ENCODE results near the gene STAT6.
A peak's percentile ranks its signal among the peaks of the same experiment; 100 is the strongest.

The STAT6 gene

DNA sequence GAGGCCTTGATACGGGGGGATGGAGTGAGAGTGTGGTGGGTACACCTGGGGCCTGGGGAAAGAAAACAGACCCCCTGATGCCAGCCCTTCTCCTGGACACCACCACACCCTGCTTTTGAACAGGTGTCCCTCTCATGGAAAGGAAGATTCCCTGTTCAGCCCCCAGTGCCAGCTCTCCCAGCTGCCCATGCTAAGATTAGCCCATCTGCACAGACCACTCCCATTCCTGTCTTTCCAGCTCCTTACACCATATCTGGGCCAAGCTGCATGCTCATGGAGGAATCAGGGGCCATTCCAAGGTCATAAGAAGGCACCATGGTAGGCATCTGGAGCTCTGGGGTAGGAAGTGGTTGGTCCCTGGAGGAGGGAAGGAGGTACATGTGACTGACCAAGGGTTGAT lies 12.6 kb downstream of the STAT6 start:
- no peak for DNase-seq

DNA sequence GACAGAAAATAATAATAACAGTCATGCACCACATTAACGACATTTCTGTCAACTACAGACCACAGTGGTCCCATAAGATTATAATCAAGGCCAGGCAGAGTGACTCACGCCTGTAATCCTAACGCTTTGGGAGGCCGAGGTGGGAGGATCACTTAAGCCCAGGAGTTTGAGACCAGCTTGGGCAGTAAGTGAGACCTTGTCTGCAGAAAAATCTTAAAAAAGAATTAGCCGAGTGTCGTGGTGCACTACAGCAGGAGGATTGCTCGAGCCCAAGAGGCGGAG lies 13.7 kb downstream of the STAT6 start:
- DNase-seq, result no peak

DNA sequence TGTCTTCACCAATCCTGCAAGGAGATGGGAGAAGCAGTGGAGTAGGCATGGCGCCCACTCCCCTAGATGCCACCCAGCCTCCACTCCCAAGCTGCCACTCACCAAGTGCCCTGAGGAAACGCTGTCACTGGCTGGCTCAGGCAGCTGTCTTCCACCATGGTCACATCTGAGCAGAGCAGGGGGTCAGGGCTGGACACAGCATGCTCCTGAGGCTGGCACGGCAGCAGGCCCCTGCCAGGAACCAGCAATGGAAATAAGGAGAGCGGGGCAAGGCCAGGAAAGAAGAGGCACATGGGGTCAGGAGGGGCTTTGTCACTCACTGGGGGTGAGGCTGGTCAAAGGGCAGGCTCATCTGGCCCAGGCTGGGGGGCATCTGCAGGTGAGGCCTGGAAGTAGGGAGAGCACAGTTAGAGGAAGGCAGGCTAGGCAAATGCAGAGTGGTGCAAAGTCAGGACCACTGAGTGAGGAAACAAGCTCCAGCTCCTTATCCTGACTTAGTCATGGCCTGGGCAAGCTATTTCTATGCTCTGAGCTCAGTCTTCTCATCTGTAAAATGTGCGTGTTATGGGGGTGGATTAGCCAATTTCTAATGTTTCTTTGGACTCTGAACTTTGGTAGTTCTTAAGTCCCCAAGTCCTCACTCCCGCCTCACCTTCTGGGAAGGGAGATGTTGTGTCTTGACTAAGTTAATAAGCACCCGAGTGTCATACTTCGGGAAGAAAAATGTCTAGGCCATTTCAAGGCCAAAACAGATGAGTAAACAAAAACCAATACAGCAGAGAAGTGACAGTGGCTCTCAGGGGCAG lies 14.2 kb downstream of the STAT6 start:
- no peak for DNase-seq

DNA sequence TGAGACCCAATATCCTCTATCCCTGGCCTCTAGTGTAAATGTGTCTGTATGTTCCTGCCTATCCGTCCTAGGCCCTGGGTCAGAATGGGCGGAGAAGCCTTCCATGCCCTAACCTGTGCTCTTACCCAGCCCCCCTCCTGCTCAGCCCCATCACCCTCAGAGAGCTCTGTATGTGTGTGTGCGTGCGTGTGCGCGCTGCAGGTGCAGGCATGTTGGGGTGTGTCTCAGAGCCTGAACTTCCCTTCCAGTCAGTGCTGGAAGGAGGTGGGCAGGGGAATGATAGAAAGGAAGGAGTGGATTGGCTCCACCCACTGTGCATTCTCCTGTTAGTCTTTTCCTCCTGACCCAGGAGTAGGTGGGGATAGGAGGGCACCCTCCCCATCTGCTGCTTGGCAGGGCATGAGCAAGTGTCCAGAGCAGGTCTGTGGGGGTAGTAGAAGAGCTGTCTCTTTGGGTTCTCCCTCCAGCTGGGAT lies 15.0 kb downstream of the STAT6 start:
- DNase-seq, result peak; percentile 90

DNA sequence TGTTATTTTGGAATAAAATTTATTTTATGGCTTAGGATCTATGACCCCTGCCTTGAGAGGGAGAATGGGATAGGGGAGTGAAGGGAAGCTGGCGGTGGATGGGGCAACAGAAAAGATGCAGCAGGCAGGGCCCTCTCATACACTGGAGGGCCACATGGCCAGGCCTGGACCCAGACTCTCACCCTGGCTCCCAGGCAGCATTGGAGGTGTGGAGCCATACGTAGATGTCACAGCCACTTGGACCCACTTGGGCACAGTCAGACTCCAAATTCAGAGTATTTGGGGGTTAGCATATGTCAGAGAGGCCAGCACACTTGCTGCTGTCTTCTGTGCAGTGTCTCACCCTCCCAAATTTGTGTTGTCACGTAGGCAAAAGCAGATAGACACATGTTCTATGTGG lies 15.7 kb downstream of the STAT6 start:
- DNase-seq, result no peak

DNA sequence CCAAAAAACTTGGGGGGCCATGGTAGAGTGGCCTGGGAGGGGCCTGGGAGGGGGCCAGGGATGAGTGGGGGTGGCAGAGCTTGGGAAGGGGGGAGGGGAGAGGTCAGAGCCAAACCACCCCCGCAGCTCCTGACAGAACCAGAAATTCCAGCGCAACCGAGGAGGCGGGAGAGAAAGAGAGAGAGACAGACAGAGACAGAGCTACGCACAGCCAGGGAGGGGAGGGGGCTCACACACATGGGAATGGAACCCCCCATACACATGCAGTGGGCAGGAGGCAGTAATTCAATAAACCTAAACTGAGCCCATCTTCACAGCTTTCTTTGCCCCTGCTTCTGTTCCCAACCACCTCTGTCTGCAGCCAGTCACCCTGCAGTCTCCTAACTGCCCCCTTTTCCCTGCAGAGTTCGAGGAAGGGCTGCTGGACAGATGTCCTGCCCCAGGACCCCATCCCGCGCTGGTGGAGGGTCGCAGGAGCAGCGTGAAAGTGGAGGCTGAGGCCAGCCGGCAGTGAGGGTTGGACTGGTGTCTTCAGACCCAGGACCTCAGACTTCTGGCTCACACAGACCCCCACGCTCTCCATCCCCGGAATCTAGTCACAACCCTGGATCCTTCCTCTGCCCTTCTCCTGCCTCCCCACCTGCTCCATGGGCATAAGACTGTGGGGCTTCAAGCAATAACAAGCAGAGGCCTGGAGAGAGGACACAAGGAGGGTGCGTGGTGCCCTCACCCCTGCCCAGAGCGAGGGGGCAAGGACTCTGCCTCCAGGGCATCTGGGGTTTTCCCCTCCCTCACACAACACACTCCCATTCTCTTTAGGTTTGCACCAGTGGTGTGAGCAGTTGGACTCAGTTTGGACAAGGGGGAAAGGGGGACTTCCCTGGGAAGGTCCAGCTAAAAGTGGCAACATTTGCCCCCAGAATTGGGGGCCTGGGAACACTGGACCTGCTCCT lies 16.7 kb downstream of the STAT6 start:
- no peak for DNase-seq

DNA sequence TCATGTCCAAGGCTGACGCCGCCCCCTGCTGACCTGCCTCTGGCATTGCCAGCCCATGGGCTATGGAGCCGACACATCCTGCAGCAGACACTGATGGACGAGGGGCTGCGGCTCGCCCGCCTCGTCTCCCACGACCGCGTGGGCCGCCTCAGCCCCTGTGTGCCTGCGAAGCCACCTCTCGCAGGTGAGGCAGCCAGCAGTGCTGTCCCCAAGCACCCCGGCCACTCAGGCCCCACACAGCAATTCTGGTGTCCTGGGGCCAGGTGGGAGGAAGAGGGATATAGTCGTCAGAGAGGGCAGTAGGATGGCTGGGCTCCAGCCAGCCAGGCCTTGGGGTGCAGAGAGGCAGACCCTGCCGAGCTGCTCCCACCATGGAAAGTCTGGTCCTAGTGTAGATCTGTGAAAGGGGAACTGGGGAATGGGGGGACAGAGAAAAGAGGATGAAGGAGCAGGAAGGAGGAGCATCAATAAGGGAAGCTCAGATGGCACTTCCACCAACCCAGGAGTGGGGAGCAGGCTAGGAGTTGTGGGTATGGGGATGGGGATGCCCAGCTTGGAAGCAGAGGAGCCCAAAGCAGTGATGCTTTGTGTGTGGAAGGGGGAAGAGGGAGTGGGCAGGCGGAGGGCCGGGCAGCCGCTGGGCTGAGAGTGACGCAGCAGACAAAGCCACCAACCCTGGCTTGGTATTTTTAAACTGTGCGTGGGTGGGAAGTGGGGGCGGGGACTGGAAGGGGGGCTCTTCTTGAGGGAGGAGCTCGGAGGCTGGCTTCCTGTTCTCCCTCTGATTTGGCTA lies 17.6 kb downstream of the STAT6 start:
- no peak for DNase-seq

DNA sequence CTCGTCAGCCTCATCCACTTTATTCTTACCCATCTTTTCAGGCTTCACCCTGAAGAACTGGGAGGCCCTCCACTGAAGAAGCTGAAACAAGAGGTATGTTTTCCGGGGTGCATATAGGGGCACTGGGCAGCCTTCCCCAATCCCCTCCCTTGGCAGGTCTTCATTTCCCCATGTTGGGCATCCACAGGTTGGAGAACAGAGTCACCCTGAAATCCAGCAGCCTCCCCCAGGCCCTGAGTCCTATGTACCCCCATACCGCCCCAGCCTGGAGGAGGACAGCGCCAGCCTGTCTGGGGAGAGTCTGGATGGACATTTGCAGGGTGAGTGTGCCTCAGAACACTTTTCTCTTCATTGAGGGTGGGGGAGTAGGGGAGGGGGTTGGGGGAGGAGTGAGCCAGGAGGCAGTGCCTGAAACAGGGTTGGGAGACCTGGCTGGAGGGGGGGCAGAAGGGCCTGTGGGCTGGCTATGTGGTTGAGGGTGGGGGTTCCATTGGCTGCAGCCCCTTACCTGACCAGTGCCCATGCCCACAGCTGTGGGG lies 18.2 kb downstream of the STAT6 start:
- no peak for DNase-seq

DNA sequence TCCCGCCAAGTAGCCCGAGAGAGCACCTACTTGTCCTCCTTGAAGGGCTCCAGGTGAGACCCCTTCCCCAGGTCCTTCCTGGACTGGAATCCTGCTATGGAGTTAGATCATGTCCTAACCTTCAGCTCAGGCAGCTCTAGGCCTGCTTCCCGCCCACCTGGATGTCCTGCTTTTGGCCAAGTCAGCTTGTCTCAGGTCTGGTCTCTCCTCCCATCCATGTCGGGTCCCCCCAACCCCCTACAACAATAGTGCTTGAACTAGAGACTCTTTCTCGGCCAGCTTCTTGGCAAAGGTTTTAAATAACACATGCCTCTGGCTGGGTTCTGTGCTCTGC lies 18.7 kb downstream of the STAT6 start:
- no peak for DNase-seq

DNA sequence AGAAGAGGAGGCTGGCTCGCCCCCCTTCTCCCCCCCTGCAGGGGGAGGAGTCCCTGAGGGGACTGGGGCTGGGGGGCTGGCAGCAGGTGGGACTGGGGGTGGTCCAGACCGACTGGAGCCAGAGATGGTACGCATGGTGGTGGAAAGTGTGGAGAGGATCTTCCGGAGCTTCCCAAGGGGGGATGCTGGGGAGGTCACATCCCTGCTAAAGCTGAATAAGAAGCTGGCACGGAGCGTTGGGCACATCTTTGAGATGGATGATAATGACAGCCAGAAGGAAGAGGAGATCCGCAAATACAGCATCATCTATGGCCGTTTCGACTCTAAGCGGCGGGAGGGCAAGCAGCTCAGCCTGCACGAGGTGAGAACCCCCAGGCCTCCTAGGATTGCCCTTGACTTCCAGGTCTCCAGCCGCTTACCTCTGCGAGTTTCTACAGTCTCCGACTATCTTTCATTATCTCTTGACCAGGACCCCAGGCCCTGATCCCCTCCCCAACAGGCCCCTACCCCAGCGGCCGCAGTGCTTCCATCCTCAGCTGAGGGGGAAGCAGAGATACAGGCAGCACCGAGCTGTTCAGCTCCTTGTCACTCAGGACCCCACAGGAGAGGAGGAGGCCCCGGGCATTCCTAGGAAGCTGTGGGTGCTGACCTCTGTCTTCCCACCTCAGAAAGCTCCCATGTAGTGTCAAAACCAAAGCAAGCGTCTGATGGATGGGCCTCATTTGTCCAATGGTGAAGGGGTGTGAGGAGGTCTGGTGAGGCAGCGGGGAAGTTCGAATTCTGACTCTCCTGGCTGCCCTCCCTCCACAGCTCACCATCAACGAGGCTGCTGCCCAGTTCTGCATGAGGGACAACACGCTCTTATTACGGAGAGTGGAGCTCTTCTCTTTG lies 19.3 kb downstream of the STAT6 start:
- no peak for DNase-seq

DNA sequence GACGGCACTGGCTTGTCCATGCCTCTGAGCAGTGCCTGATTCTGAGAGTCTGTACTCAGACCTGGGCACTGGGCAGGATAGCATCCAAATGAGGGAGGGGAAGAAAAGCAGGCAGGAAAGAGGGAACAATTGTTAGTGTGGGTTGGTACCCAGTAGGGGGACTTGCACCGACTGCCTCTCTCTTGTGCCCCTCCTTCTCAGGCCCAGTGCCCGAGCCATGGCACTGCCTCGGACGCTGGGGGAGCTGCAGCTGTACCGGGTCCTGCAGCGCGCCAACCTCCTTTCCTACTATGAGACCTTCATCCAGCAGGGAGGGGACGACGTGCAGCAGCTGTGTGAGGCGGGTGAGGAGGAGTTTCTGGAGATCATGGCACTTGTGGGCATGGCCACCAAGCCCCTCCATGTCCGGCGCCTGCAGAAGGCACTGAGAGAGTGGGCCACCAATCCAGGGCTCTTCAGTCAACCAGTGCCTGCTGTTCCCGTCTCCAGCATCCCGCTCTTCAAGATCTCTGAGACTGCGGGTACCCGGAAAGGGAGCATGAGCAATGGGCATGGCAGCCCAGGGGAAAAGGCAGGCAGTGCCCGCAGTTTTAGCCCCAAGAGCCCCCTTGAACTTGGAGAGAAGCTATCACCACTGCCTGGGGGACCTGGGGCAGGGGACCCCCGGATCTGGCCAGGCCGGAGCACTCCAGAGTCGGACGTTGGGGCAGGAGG lies 20.1 kb downstream of the STAT6 start:
- no peak for DNase-seq

DNA sequence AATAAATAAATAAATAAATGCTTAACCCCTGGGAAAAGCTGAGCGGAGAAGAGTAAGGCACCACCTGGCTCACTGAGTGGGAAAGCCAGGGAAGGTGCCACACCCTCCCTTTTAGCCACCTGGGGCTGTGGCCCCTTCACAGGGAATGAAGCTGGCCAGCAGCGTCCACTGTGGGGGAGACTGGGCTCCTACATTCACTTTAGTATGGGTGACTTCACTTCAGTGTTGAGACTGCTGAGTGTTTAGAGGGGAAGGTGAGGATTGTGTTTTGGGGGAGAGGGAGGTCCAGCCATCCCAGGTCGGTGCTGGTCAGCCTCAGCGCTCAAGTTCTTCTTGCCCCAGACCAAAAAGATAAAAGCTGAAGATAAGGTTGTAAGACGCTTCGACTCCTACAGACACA lies 20.7 kb downstream of the STAT6 start:
- DNase-seq, result no peak

DNA sequence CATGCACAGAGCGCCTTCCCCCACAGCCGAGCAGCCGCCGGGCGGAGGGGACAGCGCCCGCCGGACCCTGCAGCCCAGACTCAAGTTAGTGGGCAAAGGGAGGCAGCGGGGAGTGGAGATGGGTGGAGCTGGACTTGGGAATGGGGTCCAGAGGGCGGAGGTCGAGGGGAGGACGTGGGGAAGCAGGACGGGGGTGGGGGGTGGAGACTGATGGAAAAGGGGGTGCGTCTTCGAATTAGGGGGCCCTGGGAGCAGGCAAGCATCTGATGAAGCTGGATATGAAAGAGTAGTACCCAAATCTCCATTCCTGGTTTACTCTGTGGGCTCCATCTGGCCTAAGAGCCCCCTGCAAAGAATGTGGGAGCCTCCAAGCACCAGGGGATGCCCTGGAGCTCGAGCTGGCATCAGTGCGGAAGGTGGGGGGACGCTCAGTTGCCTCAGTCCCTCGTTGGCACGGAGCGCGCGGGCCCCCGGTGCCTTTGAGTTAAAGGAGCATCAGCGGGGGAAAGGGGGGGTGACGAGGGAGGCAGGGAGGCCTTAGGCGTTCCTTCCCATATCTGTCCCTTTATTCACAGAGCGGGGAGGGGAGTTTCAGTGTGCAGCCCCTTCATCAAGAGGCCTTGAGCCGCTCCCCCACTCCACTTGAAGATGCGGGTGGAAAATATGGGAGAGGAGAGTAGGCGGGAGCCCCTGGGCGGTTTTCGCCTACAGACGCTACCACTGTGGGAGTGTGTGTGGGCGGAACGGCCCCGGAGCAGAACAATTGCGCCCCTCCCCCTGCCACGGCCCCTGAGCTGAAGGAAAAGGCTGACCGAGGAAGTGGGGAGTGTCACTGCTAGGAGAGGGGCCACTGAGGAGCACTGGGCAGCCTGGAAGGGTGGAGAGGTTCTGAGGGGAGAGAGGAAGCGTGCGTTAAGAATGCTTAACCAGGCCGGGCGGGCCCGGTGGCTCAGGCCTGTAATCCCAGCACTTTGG lies 21.6 kb downstream of the STAT6 start:
- peak; percentile 21 for DNase-seq

DNA sequence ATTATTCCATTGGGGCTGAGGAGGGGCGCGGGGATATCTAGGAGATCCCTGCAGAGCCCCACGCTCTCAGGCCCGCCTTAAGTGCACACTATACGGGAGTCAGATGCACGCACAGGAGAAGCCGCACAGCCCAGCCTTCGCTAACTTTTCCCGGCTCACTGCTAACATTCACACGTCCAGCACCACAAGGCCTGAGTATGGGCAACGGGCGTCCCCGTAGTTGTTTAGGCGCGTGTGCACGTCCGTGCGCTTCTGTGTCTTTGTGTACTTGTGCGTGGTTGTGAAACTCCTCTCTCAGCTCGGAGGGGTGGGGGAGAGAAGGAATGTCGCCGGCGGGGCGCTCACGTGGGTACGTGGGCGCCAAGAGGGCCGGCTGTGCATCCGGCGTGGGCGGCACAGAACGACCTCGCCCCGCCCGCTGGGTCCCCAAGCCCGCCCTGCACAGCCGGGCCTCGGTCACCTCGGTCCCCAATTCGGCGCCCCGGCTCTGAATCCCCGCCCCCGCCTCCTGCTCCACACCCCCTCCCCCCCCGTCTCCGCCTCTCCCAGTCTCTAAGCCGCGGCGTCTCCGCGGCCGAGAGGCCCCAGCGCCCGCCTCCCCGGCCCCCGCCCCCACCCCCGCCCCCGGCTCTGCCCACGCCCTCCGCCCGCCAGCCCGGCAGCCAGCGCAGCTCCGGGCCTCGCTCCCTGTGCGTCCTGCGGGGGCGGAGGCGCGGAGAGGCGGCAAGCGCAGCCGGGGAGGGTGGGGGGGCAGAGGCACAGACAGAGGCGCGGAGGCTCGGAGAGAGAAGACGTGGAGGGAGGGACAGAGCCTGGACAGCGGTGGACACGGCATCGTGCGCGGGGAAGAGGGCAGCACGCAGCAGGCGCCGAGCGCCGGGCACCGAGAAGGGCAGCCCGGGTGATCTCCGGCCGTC lies 22.6 kb downstream of the STAT6 start, which contains the start of gene NAB2:
Gene NAB2, plus strand, starts transcription at position 761 of the 917 bp plus-strand sequence. CDS start 158 bp downstream, outside the sequence.
- peak; percentile 81 for DNase-seq

DNA sequence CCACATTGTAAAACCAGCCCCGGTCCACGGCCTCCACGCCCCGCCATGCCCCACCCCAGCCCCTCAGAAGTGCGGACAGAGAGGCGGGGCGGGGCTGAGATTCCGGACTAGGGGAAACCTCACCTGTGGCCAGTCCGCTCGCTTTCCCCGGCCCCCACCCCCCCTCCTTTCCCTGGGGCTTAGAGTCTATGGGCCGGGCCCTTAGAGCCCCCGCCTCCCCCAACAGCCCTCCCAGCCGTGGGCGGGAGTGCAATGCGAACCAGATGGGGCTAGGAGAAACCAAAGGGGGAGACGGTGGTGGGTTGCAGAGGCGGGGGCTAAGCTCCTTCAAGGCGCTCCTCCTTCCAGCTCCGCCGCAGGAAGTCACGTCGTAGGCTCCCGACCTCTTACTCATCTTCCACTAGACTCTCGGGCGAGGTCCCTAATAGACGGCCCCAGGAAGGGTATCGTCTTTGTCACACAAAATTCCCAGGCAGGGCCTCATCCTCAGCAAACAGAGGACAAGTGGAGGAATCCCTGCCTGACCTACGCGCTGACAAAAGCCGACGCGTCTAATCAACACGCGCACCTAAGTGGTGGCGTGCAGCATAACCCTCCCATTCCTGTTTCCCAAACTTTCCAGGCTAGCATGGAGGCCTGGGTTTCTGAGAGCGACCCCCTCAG lies 23.3 kb downstream of the STAT6 start:
- peak; percentile 62 for DNase-seq

DNA sequence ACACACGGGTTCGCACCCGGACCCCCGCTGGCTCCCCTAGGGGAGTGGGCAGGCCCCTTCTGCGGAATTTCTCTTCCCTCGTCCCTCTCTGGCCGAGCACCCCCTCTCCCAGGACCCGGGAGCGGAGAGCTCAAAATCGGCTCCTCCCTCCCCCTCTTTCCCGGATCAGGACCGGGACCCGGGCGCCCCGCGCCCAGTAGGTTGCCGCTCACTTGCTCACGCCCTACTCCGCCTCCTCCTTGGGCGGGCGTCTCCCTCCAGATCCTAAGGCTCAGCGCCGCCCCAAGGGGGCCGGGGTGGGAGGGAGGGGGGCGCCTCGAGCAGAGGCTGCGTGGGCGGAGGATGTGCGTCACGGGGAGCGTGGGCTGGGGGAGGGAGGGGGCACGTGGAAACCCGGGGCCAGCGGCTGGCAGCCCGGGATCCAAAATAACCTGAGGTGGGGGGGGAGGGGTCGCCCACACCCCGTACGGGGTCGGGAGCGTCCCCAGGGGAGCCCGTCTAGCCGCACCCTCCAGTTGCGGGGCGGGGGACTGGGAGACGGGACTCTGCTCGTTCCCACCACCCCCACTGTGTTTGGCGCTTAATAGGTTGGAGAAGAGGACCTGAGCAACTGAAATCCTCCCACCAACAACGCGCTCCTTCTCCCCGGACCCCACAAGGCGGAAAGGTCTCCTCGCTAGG lies 24.0 kb downstream of the STAT6 start:
- peak; percentile 34 for DNase-seq

DNA sequence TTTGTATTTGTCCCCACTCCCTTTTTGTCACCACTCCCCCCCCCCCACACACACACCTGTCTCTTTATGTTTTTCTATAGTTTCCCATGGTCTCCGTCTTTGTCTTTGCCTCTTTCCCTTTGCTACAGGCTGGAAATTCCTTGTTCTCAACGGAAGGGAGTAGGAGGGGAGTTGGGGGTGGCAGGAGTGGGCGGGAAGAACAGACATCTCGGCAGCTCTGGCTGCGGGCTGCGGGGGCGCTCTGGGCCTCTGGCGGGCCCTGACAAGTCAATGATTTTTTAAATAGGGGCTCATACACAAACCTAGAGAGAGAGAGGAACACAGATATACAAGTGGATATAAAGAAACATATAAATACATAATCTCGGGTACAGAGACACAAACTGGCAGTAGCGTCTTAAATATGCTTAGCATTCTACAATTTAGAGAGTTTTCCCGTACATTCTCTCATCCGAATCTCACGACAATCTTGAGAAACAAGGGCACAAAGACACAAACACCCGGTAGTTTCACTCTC lies 24.6 kb downstream of the STAT6 start:
- DNase-seq, result peak; percentile 50

All from NCI-H510A treated with DMSO at 0.1 percent for 48 hours (cell line).